Endometrial microvascular endothelial cells (primary cell): Measurements from ENCODE around the gene STARD13. TPM values are rescaled to one million over a fixed set of nuclear protein-coding genes. Genes with fewer than 3 reads are reported as not detected.

Source experiments
- in situ Hi-C: cut with HindIII; loops from 2 replicates; pipeline ENCODE4 v1.10.0; 2017; ENCODE audit warnings: low sequenced_read_pairs, low pct_unique_long_range_greater_than_20kb; ENCODE audit errors: inconsistent ontology term
- total RNA-seq: library from RNA; depleted of rRNA; stranded (reverse); fragments of >200 nt; gene quantifications from one replicate; pipeline ENCODE4 v1.2.3, GENCODE V29; 2015; ENCODE audit errors: inconsistent ontology term

The STARD13 gene
- total RNA-seq, 1 donor from 2014 or later: 19.1 TPM

DNA sequence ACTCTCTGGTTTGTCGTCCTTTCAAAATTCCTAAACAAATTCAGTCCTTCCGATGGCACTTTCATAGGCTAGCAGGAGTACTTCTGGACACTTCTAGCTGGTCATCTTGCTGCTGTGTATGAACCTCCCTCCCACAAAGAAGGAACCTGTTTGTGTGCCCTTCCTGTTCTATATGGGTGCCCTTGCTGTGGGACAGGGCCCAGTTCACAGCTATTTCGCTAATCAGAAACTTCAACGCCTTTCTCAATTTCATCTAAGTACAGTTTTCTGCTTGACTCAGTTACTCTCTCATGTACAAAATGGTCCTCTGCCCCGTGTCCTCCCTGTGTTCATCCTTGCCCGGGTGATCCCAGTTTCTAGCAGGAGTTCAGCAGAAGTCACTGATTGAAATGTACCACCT, 96.1 kb downstream of the STARD13 start:
- in situ Hi-C loops: loop anchor here (25.0 kb wide), 1 partner anchor 298 kb away; no protein-coding TSS in a partner anchor

DNA sequence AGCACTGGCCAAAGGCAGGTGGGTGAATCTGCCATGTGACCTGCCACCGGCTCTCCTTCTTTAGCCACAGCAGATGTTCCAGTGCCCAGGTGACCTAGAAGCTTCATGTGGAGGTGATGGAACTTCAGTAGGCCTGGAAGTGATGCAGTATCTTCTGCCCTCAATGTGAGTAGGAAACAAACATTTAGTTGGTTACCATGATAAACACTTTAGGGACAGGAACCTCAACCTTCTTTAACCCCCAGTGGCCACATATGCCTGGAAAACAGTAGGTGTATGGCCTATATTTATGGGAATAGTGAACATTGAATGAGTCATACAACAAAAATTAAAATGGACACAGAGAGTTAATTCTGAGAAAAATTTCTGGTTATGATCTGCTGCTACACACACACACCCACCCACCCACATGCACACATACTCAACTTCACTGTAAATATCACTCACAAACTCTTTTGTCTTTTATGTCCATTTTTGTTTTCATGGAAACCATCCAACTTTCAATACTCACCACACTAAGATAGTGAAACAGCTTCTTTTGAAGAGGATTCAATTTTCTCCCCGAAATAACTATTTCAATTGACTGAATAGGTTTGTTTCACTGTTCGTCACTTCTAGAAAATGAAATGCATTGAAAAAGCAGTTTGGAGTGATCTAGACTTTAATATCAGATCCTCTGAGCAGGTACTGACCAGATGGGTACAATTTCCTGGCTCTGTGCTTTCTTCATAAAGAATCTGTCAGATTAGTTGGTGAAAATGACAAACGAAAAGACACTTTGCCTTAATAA, 97.3 kb downstream of the STARD13 start:
- in situ Hi-C loops: loop anchor here (25.0 kb wide), 1 partner anchor 299 kb away; no protein-coding TSS in a partner anchor

DNA sequence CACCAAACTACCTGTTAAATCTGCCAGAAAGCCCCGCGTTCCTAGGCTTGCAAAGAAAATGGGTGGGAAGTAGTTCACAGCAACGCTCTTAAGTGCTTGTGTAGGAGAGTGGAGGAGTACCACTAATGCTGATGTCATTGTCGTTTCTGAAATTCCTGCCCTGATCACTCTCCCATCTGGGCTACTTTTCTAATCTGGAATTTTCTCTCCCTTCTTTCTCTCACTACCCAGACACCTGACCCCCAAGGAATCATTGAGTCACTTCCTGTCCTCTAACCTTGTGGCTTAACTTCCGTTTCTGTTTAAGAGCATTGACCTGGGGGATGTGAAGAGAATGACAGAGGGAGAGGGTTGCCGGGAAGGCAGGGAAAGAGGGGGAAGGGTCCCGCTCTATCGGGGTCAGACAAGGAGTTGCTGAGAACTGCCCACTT, 98.7 kb downstream of the STARD13 start:
- in situ Hi-C loops: loop anchor here (25.0 kb wide), 1 partner anchor 300 kb away; no protein-coding TSS in a partner anchor

DNA sequence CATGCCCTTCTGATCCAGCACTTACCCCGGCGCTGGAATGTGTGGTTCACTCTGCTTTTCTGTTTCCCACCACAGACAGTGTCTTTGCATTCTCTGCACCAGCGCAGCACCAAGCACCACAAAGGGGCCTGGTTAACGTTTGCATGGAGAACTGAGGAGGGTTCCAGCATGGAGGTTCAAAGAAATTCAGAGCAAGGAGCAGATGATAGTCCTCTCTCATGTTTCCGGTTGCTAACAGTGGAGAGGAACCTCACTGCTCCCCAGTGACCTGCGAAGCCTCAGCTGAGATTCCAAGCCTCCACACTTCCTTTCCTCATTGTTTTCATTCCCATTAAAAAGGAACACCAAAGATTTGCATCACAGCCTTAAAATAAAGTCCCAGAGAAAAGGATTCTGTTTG, 99.7 kb downstream of the STARD13 start:
- in situ Hi-C loops: loop anchor here (25.0 kb wide), 1 partner anchor 301 kb away; no protein-coding TSS in a partner anchor

DNA sequence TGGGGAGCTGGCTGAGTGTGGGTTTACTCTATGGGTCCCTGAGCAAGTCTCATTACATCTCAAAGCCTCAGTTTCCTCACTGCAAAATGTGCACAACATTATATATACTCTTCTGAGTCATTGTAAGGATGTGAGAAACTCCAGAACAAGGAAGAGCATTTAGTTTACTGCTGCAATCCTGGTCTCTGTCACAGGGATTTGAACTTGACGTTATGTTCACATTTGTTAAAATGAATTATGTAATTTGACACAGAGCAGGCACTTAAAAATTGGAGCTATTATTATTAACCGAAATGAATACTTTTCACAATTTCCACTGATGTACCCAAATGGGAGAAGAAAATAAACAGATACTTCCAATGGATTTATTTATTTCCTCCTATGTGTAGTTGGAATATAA, 101.0 kb downstream of the STARD13 start:
- in situ Hi-C loops: loop anchor here (25.0 kb wide), 1 partner anchor 303 kb away; no protein-coding TSS in a partner anchor

DNA sequence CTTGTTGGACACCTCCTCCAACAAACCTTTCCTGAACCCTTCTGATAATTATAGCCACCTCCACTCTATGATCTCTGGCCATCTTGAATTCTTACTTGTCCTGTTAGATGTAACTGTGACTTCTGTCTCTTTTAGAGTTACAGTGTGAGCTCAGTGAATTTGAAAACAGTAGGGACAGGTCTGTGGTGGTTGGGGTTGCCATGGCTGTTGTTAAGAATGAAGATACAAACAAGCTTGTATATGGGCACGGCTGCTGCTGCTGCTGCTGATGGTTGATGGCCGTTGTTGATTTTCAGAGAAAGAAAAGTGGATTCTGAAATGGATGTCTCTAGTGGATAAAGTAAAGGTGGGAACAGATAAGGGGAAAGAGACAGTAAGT, 101.5 kb downstream of the STARD13 start:
- in situ Hi-C loops: loop anchor here (25.0 kb wide), 1 partner anchor 303 kb away; no protein-coding TSS in a partner anchor

DNA sequence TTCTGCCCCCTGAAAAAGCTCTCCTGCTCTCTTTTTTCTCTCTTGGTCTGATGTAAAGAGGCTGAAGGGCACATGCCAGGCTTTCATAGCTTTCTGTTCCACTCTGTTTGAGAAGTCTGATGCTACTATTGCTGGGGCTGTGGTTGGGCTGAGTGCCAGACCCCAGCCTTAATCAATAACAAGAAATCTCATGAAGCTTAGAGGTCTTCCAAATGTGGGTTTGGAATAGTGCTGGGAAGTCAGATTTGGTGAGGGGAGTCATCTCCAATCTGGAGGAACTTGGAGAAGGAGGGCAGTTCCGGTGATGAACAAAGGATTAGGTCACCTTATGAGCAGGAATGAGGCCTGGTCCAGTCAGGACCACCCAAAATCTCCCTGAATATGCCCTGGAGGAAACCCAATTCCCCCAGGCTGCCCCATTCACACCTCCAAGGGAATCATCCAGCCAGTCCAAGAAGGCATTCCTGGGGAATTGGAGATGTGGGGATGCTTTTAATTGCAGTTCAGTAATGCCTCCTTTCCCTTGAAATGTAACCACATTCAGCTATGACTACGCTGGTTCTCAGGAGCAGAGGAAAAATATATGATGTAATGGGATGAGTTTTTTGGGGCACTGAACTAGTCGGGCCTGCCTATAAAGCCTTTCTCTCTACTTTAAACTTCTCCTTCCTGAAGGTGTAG, 102.0 kb downstream of the STARD13 start:
- in situ Hi-C loops: loop anchor here (25.0 kb wide), 1 partner anchor 304 kb away; no protein-coding TSS in a partner anchor

DNA sequence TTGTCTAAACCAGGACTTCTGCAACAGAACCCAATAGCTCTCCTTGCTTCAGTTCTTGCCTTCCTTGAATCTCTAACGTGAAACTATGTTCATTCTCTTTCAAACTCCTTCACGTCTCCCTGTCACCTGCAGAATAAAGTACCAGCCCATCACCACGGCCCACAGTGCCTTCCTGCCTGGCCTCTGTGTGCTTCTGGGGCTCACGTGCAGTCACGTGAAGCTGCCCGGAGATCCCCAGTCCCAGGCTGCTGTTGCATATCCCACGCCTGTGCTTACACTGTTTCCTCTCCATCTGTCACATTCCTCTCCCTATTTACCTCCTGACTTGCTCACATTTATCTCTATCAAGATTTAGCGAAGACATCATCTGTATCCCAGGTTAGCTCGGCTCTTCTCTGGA, 102.8 kb downstream of the STARD13 start:
- in situ Hi-C loops: loop anchor here (25.0 kb wide), 1 partner anchor 305 kb away; no protein-coding TSS in a partner anchor

DNA sequence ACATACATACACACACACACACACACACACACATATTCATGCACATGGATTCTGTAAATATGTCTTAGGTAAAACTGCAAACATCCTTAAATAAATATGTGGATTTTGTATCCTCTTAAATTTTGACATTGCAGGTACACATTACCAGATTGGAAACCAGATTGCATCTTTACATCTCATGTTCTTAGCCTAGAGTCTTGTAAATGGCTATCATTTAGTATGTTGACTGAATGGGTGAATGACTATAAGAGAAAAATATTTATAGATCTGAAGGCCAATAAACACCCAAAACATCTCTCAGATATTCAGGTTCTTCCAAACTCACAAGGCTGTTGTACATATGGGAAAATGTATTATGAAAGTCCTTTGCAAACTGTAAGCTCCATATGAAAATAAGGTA, 104.3 kb downstream of the STARD13 start:
- in situ Hi-C loops: loop anchor here (25.0 kb wide), 1 partner anchor 306 kb away; no protein-coding TSS in a partner anchor

DNA sequence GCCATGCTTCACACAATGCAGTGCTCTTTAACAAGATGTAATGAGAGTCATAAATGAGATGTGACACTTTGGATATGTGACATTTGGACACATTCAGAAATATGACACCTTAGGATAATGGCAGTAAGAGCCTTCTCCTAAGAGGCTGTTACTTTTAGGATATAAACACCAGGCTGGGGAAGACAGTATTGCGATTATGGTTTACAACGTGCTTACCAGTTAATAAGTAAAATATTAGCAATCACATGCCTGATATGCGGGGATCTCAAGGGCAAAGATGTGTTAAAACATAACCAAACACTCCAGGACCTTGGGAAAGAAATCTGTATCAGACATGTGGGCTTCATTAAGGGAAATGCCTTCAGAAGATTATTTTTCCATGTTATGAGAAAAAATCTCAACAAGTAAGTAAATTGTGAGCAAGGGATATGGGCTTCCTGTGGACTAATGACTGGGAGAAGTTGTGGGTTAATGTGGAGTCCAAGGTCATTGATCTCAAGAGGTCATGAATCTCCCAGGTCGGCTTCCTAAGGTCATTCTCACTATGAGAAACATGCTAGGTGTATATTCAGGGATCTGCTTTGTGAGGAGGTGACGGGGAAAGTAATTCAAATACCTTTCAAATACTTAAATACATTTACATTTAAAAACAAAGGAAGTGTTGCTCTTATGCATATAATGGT, 105.3 kb downstream of the STARD13 start:
- in situ Hi-C loops: loop anchor here (25.0 kb wide), 1 partner anchor 307 kb away; no protein-coding TSS in a partner anchor

DNA sequence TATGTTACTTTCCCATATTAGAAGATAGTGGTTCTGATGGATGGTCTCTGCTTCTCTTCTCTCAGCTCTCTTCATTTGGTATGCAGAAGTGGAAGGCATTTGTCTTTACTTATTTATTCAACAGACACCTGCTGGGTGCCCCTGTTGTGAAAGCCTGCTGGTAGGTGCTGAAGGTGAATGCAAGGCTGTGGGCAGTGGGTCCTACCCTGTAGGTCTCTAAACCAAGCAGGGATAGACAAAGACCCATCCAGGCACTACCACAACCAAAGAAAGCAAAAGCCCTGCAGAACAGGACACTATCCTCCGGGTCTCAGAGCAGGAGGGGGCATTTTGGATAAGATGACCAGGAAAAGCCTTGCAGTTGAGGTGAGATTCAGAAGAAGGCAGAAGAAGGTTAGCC, 106.1 kb downstream of the STARD13 start:
- in situ Hi-C loops: loop anchor here (25.0 kb wide), 1 partner anchor 308 kb away; no protein-coding TSS in a partner anchor

DNA sequence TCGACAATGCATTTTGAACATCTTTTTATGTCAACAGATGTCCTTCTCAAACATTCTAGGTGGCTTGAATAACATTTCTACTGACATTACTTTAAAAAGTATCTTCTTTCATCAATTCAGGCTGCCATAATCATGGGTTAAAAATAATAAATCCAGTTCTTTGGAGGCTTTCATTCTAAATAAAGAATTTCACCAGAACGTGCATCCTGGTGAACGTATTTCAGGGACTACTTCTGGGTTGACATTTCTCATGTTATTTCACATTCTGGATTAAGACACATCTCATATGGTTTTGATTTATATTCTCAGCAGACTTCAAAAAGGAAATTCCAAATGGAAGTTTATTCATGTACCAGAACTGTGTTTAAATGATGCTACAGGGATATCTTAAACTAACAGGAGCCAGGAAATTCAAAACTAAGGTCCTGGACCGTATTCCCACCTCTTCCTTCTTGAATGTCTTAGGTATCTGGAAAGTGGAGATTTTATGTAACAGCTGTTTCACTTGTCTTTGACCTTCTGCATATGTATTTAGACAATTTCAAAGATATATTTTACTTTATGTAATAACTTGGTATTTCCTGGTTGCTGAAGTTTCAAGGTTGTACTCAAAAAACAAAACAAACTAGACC, 107.2 kb downstream of the STARD13 start:
- in situ Hi-C loops: loop anchor here (25.0 kb wide), 1 partner anchor 309 kb away; no protein-coding TSS in a partner anchor

DNA sequence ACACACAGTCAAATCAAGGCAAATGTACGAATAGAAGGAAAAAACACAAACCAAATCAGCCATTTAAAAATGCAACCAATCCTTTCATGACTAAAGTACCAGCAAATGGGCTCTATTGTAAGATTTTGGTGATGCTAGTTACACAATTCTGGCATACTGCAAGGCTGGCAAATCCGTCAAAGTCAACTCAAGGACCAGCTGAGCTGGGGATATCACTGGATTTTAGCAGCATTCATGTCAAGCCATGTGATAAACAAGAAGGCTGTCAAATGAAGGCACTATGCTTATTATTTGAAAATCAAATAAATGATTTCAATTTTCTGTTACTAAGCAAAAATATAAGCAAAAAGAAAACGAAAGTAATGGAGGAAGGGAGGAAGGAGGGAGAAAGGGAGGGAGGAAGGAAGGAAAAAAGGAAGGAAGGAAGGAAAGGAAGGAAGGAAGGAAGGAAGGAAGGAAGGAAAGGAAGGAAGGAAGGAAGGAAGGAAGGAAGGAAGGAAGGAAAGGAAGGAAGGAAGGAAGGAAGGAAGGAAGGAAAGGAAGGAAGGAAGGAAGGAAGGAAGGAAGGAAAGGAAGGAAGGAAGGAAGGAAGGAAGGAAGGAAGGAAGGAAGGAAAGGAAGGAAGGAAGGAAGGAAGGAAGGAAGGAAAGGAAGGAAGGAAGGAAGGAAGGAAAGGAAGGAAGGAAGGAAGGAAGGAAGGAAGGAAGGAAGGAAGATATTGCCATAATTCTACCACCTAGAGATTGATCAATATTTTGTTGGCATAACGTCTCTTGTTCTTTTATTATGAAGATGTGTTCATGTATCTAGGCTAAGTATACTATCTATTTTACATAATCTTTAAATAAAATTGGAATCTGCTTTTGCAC, 108.0 kb downstream of the STARD13 start:
- in situ Hi-C loops: loop anchor here (25.0 kb wide), 1 partner anchor 310 kb away; no protein-coding TSS in a partner anchor

DNA sequence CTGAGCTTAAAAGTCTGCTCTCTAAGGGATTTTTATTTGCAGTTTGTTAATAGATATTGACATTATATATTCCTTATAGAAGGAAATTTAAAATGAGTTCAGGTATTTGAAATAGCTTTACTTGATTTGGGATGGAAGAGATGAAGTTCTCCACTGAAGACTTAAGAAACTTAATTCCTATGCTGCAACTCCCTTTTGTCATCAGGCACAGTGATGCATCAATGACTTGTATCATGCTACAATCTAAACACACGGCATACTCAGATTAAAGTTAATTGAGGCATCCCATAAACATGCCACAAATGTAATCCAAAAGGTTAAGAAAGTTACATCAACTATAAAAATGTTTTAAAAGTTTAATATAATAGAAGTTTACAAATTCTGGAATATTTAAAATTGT, 109.0 kb downstream of the STARD13 start:
- in situ Hi-C loops: loop anchor here (25.0 kb wide), 1 partner anchor 311 kb away; no protein-coding TSS in a partner anchor

DNA sequence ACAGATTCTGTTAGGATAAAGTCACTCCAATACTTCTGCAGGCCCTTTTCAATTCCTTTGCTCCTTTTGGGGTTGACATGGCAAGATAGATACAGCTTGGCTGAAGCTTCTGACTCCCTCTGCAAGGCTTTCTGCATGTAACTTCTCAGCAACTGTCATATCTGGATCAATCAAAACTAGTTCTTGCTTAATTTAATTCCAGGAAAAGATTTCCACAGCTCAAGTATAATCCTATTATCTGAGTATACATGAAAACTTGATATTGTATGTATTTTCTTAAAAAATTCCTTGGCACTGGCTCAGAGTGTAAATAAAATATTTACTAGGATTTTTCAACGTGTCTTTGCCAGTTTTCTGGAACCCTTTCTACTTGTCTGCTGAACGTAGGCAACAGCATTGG, 109.6 kb downstream of the STARD13 start:
- in situ Hi-C loops: loop anchor here (25.0 kb wide), 1 partner anchor 311 kb away; no protein-coding TSS in a partner anchor

DNA sequence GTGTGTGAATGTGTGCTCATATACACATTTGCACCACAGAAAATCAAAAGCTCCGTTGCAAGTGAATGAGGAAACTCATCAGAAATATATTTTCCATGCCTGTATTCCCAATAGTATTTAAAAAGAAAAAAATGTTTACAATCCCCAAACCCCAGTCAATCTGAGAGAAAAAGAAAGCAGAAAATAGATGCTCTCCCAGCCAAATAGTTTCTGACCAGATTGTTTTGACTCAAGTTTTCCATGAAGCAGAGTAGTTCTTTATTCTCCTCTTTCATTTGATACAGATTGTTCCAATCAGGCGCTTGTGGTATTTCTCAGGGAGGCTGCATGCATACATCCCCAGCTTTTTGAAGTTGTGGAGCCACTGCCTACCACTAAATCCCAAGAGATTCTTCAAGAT, 110.6 kb downstream of the STARD13 start:
- in situ Hi-C loops: loop anchor here (25.0 kb wide), 1 partner anchor 312 kb away; no protein-coding TSS in a partner anchor

DNA sequence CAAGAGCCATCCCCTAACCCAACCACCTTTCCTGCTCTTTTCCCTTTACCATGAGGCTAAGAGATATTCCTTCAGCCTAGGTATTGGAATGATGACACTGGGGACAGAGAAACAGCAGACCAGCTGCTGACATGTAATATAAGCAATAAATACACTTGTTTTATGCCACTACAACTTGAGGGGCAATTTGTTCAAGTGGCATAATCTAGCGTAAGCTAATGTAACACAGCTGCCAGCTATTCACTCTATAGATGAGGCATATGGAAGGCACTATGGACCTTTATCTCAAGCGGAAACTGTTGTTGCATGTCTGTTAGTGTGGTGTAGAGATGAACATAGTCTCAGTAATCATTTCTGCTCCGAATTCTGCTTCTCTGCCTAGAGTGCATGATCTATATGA, 111.1 kb downstream of the STARD13 start:
- in situ Hi-C loops: no loop called here
